HG02981 (cell line): ENCODE measurements around the gene MAPKAPK2.

Experiments used
- ATAC-seq: cut with Tn5 transposase; IDR thresholded peaks from one replicate; pipeline ENCODE4 v1.9.1; 2021; ENCODE audit warnings: mild to moderate bottlenecking, moderate library complexity; ENCODE audit not compliant: unreplicated experiment

Gene MAPKAPK2

DNA sequence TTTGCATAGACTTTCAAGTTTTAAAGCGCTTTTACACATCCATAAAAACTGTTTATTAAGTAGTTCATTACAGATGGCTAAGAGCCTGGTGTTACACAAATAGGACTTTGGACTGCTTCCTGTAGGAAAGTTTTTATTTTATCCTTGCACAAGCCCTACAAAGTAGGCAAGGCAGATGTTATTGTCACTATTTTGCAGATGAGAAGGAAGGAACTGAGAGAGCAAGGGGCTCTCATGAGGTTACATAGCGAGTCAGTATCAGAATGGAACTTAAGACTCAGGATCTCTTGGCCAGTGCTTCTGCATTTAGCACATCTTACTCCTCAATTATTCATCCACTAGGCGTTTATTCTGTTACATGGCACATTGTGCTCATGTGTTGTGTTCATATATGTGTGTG, 2.6 kb upstream of the MAPKAPK2 start:
- ATAC-seq: no peak

DNA sequence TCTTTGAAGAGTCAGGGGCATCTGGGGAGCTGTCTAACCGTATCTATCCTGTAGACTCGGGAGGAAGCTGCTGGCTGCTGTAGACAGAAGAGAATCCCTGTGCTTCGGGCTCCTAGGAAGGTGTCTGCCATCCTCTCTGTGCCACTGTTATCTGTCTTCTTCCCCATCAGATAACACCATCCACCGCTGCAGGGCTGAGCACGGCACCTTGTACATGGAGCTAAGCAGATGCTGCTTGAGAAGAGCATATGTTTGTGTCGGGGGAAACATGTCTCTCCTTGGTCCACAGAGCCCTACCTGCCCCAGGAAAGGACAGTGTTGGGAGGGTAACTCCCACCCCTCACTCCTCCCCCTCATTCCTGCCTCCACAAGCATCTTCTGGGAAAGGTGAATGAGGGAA, 1.4 kb upstream of the MAPKAPK2 start:
- ATAC-seq: no peak

DNA sequence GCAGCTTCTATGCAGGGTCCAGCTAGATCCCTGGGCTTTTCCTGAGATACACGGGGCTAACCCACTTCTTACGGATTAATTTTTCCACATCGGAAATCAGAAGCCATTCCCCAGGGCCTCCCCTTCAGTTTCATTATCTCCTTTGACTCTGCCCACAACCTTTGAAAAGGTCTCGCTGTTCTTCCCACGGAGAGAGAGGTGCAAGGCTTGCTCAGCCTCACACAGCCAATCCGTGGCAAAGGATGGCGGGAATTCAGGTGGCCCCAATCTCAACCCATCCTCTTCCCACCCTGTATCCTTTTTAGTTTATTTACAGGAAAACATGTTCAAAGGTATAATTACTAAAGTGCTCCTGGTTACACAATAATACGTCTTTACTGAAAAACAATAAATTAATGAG, 702 bp upstream of the MAPKAPK2 start:
- ATAC-seq: no peak

DNA sequence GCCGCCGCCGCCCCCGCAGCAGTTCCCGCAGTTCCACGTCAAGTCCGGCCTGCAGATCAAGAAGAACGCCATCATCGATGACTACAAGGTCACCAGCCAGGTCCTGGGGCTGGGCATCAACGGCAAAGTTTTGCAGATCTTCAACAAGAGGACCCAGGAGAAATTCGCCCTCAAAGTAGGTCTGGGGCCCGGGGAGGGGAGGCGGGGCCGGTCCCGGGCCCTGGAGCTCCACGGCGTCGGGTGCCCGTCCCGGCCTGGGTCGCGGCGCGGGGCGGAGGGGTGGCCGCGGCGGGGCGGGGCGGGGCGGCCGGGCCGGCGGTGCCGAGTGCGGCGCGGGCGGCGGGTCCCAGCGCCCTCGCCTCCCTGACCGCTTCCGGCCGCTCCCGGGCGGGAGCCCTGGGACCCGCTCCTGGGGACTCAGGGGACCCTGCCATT, 646 bp downstream of the MAPKAPK2 start:
- ATAC-seq: no peak

DNA sequence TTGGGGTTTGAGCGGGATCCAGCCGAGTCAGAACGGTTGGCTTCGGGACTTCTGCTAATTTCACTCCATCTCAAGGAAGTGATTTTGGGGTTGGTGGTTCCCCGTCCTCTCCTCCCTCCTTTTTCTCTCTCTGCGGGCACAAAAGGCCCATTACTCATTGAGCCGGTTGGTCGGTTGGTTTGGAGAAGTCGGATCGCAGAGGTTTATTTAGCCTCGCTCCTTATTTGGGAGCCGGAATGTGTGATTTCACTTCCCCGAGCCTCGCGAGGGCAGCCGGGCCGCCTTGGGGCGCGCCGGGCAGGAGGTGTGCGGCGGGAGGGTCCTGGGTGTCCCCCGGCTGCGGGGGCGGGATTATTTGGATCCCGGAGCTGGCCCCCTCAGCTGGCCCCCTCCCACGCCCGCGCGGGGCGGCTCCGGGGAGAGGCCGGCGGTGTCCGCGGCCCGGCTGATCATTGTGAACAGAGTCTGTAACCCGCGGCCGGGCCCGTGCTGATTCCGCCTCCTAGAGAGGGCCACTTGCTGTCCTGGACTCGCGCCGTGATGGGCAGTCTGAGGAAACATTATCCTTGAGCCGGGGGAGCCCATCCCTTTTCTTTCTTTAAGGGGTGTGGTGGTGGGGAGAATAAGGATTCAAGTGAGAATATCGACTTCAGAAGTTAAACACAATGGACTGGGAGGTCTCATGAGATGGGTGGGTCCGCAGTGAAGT, 1.2 kb downstream of the MAPKAPK2 start:
- no peak for ATAC-seq

DNA sequence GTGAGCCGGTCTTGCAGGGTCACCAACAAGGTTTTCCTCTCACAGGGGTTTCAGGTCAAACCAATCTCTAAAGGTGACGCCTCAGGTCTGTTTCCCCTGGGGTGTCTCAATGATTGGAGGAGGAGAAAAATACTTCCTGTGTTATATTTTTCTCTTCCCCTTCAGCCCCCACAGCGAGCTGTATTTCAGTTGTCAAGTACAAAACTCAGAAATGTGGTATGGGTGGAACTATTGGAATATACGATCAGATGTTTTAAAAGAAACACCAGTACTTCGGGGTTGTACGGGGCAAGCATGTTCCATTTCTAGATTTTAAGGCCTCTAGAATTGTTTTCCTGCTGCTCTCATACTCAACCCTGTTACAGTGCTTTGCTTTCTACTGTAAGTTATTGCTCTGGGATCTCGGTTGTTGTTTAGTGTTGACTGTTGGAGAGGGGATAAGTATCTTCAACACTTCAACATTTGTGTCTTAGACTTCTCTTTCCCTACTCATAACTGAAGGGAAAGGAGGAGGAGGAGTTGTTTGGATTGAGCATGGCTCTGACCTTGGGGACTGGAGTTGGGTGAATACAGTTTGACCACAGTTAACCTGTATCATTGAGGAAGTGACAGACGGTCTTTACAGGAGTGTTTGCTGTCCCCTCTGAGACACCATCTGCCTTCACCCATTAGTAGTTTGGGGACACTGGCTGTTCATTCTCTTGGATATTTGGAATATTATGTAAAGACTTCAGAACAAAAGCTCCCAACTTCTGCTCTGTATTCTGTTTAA, 2.0 kb downstream of the MAPKAPK2 start:
- ATAC-seq: no peak

DNA sequence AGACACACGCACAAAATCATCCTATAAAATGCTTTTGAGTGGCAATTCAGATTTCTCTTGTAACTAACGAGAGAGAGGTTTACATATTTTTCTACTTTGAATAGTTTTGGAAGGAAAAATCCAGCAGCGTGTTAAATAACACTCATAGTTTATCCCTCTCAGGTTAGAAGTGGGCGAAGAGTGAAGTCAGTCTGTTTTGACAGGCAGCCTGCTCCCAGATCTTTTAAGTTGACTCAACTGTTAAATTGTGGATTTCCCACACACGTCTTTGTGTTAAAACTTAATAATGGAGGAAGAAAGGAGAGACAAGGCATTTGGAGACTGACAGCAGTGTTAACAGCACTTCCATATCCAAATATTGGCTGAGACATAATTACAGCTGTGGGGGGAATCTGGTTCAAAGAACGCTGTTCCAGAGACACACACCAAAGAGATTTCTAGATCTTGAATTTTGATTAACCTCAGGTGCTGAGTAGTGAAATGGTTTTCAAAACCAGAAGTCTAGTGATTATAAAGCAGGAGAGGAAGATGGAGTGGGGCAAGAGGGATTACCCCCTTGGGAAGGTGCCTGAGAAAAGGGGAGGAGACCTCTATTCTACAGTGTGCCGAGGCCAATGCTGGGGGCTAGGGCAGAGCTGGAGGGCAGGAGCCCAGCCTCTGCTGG, 2.7 kb downstream of the MAPKAPK2 start:
- no peak for ATAC-seq

DNA sequence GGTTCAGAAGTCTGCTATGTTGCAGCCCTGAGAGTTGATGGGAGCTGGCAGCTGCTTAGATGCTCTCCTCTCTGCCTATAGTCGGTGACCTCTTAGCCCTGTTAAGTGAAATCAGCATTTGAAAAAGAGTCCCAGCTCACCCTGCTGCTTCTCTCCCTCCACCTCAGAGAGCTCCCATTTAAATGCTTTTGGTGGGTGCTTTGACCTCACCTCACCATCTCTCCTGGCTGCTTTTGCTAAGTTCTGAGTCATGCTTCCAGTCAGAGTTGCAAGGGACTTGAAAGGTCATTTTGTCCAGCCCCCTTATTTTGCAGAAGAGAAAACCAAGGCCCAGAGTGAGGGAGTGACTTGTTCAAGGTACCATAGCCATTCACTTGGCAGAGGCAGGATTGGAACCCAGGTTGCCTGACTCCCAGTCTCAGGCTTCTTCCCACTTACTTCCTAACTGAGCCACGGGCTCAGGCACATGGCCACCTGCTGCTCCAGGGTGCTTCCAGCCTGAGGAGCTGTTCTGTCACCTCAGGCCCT, 3.3 kb downstream of the MAPKAPK2 start:
- ATAC-seq: no peak

DNA sequence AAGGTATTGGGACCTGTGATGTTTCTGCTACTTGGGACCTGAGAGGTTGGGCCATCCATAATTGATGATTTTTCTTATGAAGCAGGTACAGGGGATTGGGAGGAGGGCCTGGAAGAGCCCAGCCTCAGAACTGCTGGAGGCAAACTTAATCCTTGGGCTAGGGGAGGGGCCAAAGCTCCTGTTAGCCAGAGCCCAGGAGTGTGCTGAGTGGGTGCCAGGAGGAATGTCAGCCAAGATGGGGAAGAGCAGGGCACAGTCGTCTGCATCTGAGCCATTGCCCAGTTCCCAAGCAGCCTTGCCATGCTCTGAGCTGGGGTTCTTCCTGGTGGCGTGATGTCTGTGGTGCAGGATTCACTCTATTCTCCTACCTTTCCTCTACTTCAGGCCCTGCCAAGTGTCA, 5.8 kb downstream of the MAPKAPK2 start:
- no peak for ATAC-seq

DNA sequence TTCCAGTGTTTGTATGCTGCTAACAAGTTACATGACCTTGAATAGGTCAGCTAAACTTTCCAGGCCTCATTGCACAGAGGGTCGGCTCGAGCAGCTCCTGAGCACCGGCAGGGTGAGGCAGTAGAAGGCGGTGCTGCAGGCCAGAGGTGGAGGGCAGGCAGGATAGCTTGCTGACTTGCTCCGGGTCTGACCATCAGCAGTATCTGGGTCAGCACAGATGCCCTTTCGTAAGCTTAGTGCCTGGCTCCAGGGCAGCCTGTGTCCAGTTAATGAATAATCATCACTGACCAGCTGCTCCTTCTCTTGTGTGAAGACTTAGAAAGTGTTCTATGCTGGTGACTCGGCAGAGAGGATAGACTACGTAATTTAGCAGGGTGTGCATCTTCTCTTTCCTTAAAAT, 6.9 kb downstream of the MAPKAPK2 start:
- no peak for ATAC-seq

DNA sequence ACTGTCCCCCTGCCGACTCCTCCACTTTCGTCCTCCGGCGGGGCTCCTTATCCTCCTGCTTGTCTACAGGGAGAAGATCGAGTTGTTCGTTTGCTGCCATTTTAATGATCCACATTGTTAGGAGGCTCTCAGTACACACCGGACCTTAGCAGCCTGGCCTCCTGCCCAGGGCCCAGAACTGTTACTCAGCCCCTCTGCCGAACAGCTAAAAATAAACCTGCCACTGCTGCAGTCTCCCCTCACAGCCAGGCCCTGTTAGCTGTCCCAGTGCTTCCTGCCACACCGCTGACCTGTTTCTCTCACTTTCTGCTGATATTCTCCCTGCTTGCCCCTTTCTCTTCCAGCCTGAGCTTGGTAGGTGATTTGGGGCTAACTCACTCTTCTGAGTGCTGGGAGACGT, 8.3 kb downstream of the MAPKAPK2 start:
- no peak for ATAC-seq

DNA sequence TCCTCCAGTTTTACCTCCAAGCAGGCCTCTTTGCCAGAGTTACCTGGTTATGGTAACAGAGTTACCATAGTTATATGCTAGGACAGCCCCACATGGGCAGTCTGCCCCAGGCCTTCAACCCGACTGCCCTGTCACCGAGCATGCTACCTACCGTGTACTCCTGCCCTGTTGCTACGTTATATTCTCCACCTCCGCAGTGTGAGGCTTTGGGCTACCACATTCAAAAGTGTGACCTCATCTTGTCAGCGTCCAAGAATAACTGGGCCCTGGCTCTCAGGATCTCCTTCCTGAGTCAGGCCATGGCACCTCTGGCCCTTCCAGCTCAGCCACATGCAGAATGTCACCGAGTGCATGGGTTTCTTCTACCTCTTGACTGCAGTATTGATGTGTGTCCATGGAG, 8.9 kb downstream of the MAPKAPK2 start:
- ATAC-seq: no peak

DNA sequence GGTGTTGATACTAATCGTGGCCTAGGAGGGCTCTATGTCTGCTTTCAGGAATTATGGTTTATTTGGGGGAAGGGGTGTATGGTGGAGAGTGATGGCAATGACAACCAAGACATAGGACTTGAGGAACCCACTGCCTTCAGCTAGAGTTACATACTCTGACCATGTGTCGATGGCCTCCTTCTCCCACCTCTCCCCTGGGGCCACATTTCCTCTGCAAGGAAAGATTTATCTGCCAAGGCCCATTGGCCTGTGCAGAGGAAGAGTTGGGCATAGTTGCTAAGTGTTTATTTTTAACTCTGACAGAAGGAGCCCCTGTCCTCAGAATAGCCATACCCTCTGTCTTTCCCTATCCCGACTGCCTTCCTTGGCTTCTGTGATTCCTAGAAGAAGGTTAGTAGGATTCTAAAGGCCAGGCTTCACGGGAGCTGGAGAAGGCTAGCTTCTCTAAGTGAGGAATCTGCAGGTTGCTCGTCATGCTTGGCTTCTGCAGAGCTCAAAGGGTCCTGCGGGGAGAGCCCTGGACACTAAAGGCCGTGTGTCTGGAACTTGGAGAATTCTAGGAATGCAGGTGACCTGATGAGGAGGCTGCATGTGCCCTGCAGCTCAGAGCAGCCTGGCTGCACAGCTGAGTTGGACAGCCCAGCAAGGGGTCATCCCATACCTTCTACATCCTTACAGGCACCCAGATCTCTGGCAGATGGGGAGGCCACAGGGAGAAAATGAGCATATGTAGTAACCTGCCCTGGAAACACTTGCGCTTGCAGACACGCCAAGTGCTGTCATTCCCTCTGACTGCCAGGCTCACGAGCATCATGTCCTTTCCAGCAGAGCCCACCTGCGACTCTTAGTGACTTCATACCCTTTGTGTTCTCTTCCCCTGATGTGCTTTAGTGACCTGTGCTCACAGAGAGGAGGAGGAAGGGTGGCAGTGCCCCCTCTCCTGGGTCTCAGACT, 9.7 kb downstream of the MAPKAPK2 start:
- ATAC-seq: no peak

DNA sequence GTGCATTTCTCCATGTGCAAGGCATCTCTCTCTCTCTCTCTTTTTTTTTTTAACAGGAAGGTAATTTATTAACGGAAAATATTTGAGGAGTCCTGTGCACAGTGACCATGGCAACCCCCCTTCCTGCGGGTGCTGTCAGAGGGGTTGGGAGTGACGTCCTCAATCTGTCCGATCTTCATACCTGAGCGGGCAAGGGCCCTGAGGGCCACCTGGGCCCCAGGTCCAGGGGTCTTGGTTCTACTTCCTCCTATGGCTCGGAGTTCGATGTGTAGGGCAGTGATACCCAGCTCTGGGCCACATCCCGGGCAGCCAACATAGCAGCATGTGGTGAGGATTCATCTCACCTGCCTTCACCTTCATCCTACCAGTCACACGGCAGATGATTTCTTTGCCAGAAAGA, 11.0 kb downstream of the MAPKAPK2 start:
- no peak for ATAC-seq

DNA sequence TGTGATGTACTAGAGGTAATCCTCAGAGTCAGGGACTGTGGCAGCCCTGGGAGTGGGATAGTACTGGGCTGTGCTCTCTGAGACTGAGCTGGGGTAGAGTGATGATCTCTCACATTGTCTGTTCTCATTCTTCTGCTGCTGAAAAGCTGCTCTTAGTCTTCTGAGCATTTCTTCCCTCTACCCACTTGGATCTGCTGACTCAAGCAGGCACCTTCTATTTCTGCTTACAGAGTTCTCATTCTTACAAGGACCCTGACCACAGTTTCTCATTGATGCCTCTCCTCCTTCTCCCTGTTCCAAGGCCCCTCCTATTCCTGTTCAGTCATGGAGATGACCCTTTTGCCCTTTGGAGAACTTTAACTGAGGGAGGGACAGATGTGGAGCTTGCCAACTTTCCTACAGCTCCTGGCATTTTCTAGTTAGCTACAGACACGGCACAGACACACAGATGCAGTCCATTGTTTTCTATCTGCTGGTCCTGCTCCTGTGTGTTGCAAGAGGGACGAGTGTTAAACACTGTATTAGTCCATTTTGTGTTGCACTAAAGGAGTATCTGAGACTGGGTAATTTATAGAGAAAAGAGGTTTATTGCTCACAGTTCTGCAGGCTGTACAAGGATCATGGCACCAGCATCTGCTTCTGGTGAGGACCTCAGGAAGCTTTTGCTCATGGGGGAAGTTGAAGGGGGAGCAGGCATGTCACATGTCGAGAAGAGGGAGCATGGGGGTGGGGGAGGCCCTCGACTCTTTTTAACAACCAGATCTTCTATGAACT, 12.3 kb downstream of the MAPKAPK2 start:
- ATAC-seq: no peak

DNA sequence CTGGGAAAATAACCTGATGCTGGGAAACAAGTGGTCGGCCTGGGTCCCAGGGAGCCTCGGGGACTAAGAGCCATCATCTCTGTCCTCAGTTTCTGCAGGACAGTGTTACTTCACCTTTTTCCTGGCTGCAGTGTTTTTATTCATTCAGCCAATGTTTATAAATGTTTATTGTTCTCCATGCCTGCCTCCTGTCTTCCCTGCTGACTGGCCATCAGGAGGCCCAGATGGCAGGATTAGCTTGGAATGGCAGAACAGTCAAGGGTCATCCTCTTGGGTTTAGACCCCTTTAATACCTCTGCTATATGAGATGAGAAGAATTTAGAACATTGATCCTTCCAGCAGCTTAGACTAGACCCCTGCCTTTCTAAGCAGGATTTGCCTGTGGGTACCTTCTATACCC, 13.3 kb downstream of the MAPKAPK2 start:
- ATAC-seq: no peak

DNA sequence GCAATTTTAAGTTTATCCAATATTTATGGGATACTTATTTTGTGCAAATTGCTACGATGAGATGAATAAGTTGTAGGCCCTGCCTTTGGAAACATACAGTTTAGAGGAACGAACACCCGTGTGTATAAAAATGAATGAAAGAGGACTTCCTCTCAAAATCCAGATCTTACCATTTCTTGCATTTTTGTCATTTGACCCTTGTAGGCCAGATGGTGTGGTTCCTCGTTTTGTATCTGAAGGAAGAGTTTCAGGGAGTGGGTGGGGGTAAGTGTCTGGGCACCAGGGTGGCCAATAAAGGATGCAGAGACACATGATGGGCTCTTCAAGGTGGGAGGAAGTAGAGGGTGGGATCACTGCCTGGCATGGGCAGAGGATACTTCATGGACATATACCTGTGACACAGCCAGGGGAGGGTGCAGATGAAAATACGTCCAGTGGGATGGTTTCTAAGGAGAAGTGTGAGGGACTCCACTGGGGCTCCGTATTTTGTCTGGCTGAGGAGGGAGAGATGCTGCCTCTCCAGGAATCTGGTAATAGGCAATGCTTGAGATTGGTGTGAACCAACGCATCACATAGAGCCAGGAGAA, 14.4 kb downstream of the MAPKAPK2 start:
- ATAC-seq: no peak

DNA sequence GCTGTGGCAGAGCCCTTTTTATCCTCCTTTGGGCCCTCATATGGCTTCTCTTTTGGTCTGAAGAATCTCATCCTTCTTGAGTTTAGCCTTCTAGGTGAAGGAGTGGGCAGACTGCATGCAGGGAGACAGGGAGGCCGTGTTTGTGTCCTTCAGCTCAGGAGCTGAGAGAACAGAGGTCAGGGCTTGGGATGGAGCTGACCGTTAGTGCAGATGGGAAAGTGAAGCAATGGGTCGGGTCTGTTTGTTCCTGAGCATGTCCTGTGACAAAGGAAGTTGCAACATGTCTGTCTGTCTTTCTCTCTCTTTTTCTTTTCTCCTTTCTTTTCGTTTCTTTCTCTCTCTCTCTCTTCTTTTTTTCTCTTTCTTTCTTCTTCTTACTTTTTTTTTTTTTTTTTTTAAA, 14.9 kb downstream of the MAPKAPK2 start:
- no peak for ATAC-seq

DNA sequence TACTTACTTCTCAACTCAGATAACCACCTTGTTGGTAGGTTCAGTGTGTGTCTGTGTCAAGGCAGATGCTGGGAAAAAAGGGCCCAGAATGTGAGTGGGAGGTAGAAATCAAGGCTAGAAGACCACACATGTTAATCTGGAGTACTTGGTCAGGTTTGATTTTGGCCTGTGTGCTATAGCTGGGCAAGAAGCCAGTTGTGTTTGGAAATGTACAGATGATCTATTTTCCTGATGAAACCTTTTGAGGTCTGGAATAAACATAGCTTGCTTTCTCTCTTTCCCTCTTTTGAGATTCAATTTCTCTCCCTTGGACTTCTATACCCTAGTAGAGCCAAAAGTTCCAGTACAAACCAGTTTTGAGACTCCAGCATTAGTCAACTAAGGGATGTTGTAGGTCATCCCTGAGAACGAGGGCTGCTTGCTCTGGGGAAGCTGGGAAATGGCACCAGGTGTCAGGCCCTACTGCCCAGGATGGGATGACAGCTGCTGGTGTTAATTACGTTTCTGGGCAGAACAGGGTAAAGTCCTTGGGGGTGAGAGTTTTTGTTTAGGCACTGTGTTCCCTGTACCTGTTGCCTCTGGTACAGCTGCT, 15.8 kb downstream of the MAPKAPK2 start:
- no peak for ATAC-seq
